KMS-11 (cell line): Measurements from ENCODE around the gene ARHGEF1.
"Not testable (repeated sequence)": the region's sequence is repeated elsewhere in the genome, so short reads cannot be mapped to it uniquely, and the experiment has no call there.

Experiments
- H2AFZ ChIP-seq: fragments of 200-600 bp; sonication (generic); 2 replicates; pipeline ENCODE4 v1.6.1; 2016; ENCODE audit warnings: antibody characterized with exemption, mixed run types, low read depth
- H3K27ac ChIP-seq: fragments of 200-600 bp; sonication (generic); 2 replicates; pipeline ENCODE4 v1.6.1; 2016; ENCODE audit warnings: mild to moderate bottlenecking, mixed run types
- H3K27me3 ChIP-seq: fragments of 200-600 bp; sonication (generic); 2 replicates; pipeline ENCODE4 v1.6.1; 2017; ENCODE audit warnings: mild to moderate bottlenecking, low read depth, mixed run types, moderate library complexity; ENCODE audit not compliant: insufficient read depth
- H3K36me3 ChIP-seq: fragments of 200-600 bp; sonication (generic); 2 replicates; pipeline ENCODE4 v1.6.1; 2017; ENCODE audit warnings: mild to moderate bottlenecking, mixed run types; ENCODE audit not compliant: insufficient read depth
- H3K4me1 ChIP-seq: fragments of 200-600 bp; sonication (generic); 2 replicates; pipeline ENCODE4 v1.6.1; 2016; ENCODE audit warnings: mild to moderate bottlenecking, low read depth, mixed run types; ENCODE audit not compliant: poor library complexity, severe bottlenecking
- H3K4me2 ChIP-seq: fragments of 200-600 bp; sonication (generic); 2 replicates; pipeline ENCODE4 v1.7.0; 2016; ENCODE audit warnings: mild to moderate bottlenecking, mixed run types
- H3K4me3 ChIP-seq: fragments of 200-600 bp; sonication (generic); IDR thresholded peaks from 2 replicates; pipeline ENCODE4 v1.6.1; 2017; ENCODE audit warnings: low read depth, low read length, mixed read lengths; ENCODE audit not compliant: insufficient read depth
- H3K79me2 ChIP-seq: fragments of 200-600 bp; sonication (generic); 2 replicates; pipeline ENCODE4 v1.6.1; 2016; ENCODE audit warnings: low read depth, mixed run types; ENCODE audit not compliant: insufficient read depth
- H3K9ac ChIP-seq: fragments of 200-600 bp; sonication (generic); 2 replicates; pipeline ENCODE4 v1.6.1; 2016; ENCODE audit warnings: mild to moderate bottlenecking, mixed run types
- H4K20me1 ChIP-seq: fragments of 200-600 bp; sonication (generic); 2 replicates; pipeline ENCODE4 v1.6.1; 2016; ENCODE audit warnings: mild to moderate bottlenecking, mixed run types; ENCODE audit not compliant: insufficient read depth
- CTCF ChIP-seq: fragments of 200-600 bp; sonication (generic); conservative IDR thresholded peaks from 2 replicates; pipeline ENCODE4 v1.6.1; 2017; ENCODE audit warnings: low read depth, mild to moderate bottlenecking, antibody characterized with exemption, low read length, moderate library complexity, mixed read lengths

The ARHGEF1 gene

GRCh38 chr19:41871573-41872383 lies 11.2 kb upstream of the ARHGEF1 start:
- peaks cover 14% of the 10 kb centered on the region; the same call in 1 of the 2 replicates for H3K36me3 ChIP-seq
- no peak for TF ChIP-seq CTCF
- H3K4me2 ChIP-seq, result peak overlapping the region; percentile 42; the same call in 1 of the 2 replicates
- no peaks in the 10 kb centered on the region for H3K27me3 ChIP-seq
- peaks cover 18% of the 10 kb centered on the region; the same call in 1 of the 2 replicates for H3K79me2 ChIP-seq
- no peak overlapping the region for H3K9ac ChIP-seq
- H3K4me1 ChIP-seq, result peaks cover 72% of the 10 kb centered on the region
- H3K27ac ChIP-seq, result peak overlapping the region; percentile 35; the same call in 1 of the 2 replicates
- H3K4me3 ChIP-seq, result no peak overlapping the region
- H4K20me1 ChIP-seq, result peaks cover 20% of the 10 kb centered on the region
- no peak overlapping the region for H2AFZ ChIP-seq

- peaks cover 20% of the 10 kb centered on the region for H4K20me1 ChIP-seq
Measured at GRCh38 chr19:41872384-41872774, 10.6 kb upstream of the ARHGEF1 start.

GRCh38 chr19:41872775-41873647 lies 10.0 kb upstream of the ARHGEF1 start:
- TF ChIP-seq CTCF, result peak; percentile 71
- no peak overlapping the region for H3K4me3 ChIP-seq
- H2AFZ ChIP-seq, result no peak overlapping the region
- peaks cover 14% of the 10 kb centered on the region; the same call in 1 of the 2 replicates for H3K36me3 ChIP-seq
- H3K9ac ChIP-seq, result no peak overlapping the region
- H3K4me1 ChIP-seq, result peaks cover 70% of the 10 kb centered on the region
- no peak overlapping the region for H3K4me2 ChIP-seq
- peaks cover 6% of the 10 kb centered on the region; the same call in 1 of the 2 replicates for H3K79me2 ChIP-seq
- peaks cover 16% of the 10 kb centered on the region for H4K20me1 ChIP-seq
- H3K27ac ChIP-seq, result no peak overlapping the region
- no peaks in the 10 kb centered on the region for H3K27me3 ChIP-seq

More at GRCh38 chr19:41872384-41872774, 10.6 kb upstream of the ARHGEF1 start:
- Histone ChIP-seq H3K79me2 (peaks cover 12% of the 10 kb centered on the region; the same call in 1 of the 2 replicates), H3K4me3 (no peak overlapping the region), H3K27me3 (no peaks in the 10 kb centered on the region), H3K36me3 (peaks cover 14% of the 10 kb centered on the region; the same call in 1 of the 2 replicates), H3K4me2 (no peak overlapping the region), H2AFZ (no peak overlapping the region), H3K4me1 (peaks cover 72% of the 10 kb centered on the region), H3K27ac (no peak overlapping the region; the same call in 1 of the 2 replicates), H3K9ac (no peak overlapping the region)
- TF ChIP-seq CTCF, result no peak

- peaks cover 41% of the 10 kb centered on the region for H3K4me1 ChIP-seq
- H2AFZ ChIP-seq, H3K27me3 ChIP-seq, H3K36me3 ChIP-seq, H3K4me2 ChIP-seq, H3K9ac ChIP-seq, H3K27ac ChIP-seq, H3K79me2 ChIP-seq, H4K20me1 ChIP-seq, H3K4me3 ChIP-seq: not testable (repeated sequence)
Measured at GRCh38 chr19:41875973-41876372, 7.0 kb upstream of the ARHGEF1 start.
